Adipocyte (in vitro differentiated cells): ENCODE data around the gene ABCC8.
A peak's percentile ranks its signal among the peaks of the same experiment; 100 is the strongest.

Experiments
- DNase-seq: peaks from one replicate; pipeline ENCODE4 v3.0.0-alpha.2; 2015; ENCODE audit warnings: low read depth
- H3K27me3 ChIP-seq: replicated peaks from 2 replicates; pipeline ENCODE4 v1.7.0; 2013; ENCODE audit warnings: mild to moderate bottlenecking, low read length, moderate library complexity; ENCODE audit not compliant: control insufficient read depth, insufficient read depth
- H3K36me3 ChIP-seq: 2 replicates; pipeline ENCODE4 v1.7.0; 2013; ENCODE audit warnings: low read length, mild to moderate bottlenecking, moderate library complexity; ENCODE audit not compliant: control insufficient read depth, insufficient read depth, severe bottlenecking
- H3K4me1 ChIP-seq: 2 replicates; pipeline ENCODE4 v1.7.0; 2013; ENCODE audit warnings: mild to moderate bottlenecking, low read length, moderate library complexity; ENCODE audit not compliant: control insufficient read depth, insufficient read depth
- H3K4me3 ChIP-seq: 2 replicates; pipeline ENCODE4 v1.7.0; 2013; ENCODE audit warnings: mild to moderate bottlenecking, low read length, moderate library complexity
- H3K9ac ChIP-seq: 2 replicates; pipeline ENCODE4 v1.7.0; 2013; ENCODE audit warnings: mild to moderate bottlenecking, low read length, moderate library complexity
- H3K9me3 ChIP-seq: 2 replicates; pipeline ENCODE4 v1.7.0; 2013; ENCODE audit warnings: mild to moderate bottlenecking, low read length, moderate library complexity; ENCODE audit not compliant: control insufficient read depth

ABCC8 gene

GRCh38 chr11:17368551-17368950, 108.1 kb downstream of the ABCC8 start:
- Histone ChIP-seq H3K36me3 (peaks cover 65% of the 10 kb centered on the region), H3K9me3 (peaks cover 50% of the 10 kb centered on the region)

GRCh38 chr11:17366495-17366894, 110.2 kb downstream of the ABCC8 start:
- no peak for DNase-seq
- Histone ChIP-seq H3K4me3 (no peak overlapping the region), H3K36me3 (peaks cover 45% of the 10 kb centered on the region), H3K9ac (no peak overlapping the region), H3K9me3 (peaks cover 29% of the 10 kb centered on the region), H3K27me3 (no peaks in the 10 kb centered on the region), H3K4me1 (peaks cover 6% of the 10 kb centered on the region)

More at GRCh38 chr11:17368551-17368950, 108.1 kb downstream of the ABCC8 start:
- Histone ChIP-seq H3K9ac (no peak overlapping the region), H3K4me1 (peaks cover 6% of the 10 kb centered on the region), H3K27me3 (no peaks in the 10 kb centered on the region), H3K4me3 (no peak overlapping the region)
- no peak for DNase-seq

- Histone ChIP-seq H3K27me3 (no peaks in the 10 kb centered on the region), H3K4me1 (peaks cover 16% of the 10 kb centered on the region), H3K4me3 (peak overlapping the region; percentile 91), H3K36me3 (peaks cover 9% of the 10 kb centered on the region), H3K9me3 (no peaks in the 10 kb centered on the region), H3K9ac (no peak overlapping the region)
- peak; percentile 91 for DNase-seq
Observed at GRCh38 chr11:17354601-17354991, 122.0 kb downstream of the ABCC8 start.

GRCh38 chr11:17353821-17354600, 122.6 kb downstream of the ABCC8 start:
- Histone ChIP-seq H3K27me3 (no peaks in the 10 kb centered on the region), H3K9ac (peak overlapping the region; percentile 81), H3K4me1 (peaks cover 16% of the 10 kb centered on the region), H3K4me3 (peak overlapping the region; percentile 91), H3K36me3 (peaks cover 9% of the 10 kb centered on the region), H3K9me3 (no peaks in the 10 kb centered on the region)
- DNase-seq = no peak

- H3K36me3 ChIP-seq = peaks cover 9% of the 10 kb centered on the region
- H3K4me1 ChIP-seq = peaks cover 16% of the 10 kb centered on the region
- no peaks in the 10 kb centered on the region for H3K27me3 ChIP-seq
Observed at GRCh38 chr11:17352950-17353820, 123.5 kb downstream of the ABCC8 start.

GRCh38 chr11:17351510-17352176, 125.0 kb downstream of the ABCC8 start, which contains the start of gene NCR3LG1:
Gene NCR3LG1, plus strand, starts transcription at chr11:17351800. Its CDS starts 170 bp downstream, at chr11:17351970.
- Histone ChIP-seq H3K9ac (peak within 1 kb of the TSS; percentile 81), H3K27me3 (no peaks in the 10 kb centered on the region), H3K9me3 (no peaks in the 10 kb centered on the region), H3K4me3 (peak within 1 kb of the TSS; percentile 91), H3K36me3 (no peaks in the 10 kb centered on the region), H3K4me1 (peaks cover 16% of the 10 kb centered on the region)
- DNase-seq = peak; percentile 92

More at GRCh38 chr11:17352950-17353820, 123.5 kb downstream of the ABCC8 start:
- no peaks in the 10 kb centered on the region for H3K9me3 ChIP-seq
- H3K9ac ChIP-seq = peak overlapping the region; percentile 81
- peak; percentile 89 for DNase-seq
- peak overlapping the region; percentile 91 for H3K4me3 ChIP-seq

- peaks cover 16% of the 10 kb centered on the region for H3K4me1 ChIP-seq
- no peaks in the 10 kb centered on the region for H3K27me3 ChIP-seq
- H3K9ac ChIP-seq = peak overlapping the region; percentile 80
- H3K36me3 ChIP-seq = no peaks in the 10 kb centered on the region
- H3K9me3 ChIP-seq = no peaks in the 10 kb centered on the region
- H3K4me3 ChIP-seq = peak overlapping the region; percentile 91
- no peak for DNase-seq
Observed at GRCh38 chr11:17351172-17351509, 125.5 kb downstream of the ABCC8 start.

GRCh38 chr11:17350455-17351171, 126.0 kb downstream of the ABCC8 start:
- Histone ChIP-seq H3K4me3 (no peak overlapping the region), H3K4me1 (peaks cover 16% of the 10 kb centered on the region), H3K36me3 (no peaks in the 10 kb centered on the region), H3K9me3 (no peaks in the 10 kb centered on the region), H3K27me3 (no peaks in the 10 kb centered on the region), H3K9ac (no peak overlapping the region)
- DNase-seq = peak; percentile 9

- Histone ChIP-seq H3K27me3 (no peaks in the 10 kb centered on the region), H3K4me1 (peaks cover 11% of the 10 kb centered on the region), H3K9me3 (no peaks in the 10 kb centered on the region), H3K4me3 (no peak overlapping the region), H3K9ac (no peak overlapping the region), H3K36me3 (no peaks in the 10 kb centered on the region)
- no peak for DNase-seq
Observed at GRCh38 chr11:17347676-17348075, 129.0 kb downstream of the ABCC8 start.

- Histone ChIP-seq H3K9me3 (no peaks in the 10 kb centered on the region), H3K27me3 (no peaks in the 10 kb centered on the region), H3K4me3 (no peak overlapping the region), H3K36me3 (no peaks in the 10 kb centered on the region), H3K9ac (peak overlapping the region; percentile 30), H3K4me1 (peaks cover 7% of the 10 kb centered on the region)
- peak; percentile 91 for DNase-seq
Observed at GRCh38 chr11:17343907-17344306, 132.7 kb downstream of the ABCC8 start.
